DMS114 treated with DMSO at 0.1 percent for 48 hours (cell line): ENCODE data around the gene GABRR1.

Source experiments
- DNase-seq: peaks from one replicate; lab custom pipeline; 2025; ENCODE audit not compliant: unreplicated experiment; lab: John Stamatoyannopoulos, UW

The GABRR1 gene

DNA sequence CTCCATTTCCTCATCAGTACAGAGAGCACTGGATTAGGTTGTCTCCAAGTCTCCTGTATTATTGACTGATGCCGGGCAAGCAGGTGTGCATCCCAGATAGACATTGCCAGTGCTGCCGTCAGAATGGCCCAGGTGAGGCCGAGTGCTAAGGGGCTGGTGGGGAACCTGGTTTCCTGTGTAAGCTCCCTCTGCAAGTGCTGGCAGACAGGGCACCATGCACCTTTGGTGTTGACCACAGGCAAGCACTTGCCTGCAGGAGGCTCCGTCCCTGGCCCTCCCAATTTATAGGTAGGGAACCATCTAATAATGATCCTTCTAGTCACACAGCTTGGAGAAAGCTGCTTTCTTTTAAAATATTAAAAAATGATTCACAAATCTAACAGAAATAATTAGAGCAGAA, 747 bp downstream of the GABRR1 start:
- no peak for DNase-seq

DNA sequence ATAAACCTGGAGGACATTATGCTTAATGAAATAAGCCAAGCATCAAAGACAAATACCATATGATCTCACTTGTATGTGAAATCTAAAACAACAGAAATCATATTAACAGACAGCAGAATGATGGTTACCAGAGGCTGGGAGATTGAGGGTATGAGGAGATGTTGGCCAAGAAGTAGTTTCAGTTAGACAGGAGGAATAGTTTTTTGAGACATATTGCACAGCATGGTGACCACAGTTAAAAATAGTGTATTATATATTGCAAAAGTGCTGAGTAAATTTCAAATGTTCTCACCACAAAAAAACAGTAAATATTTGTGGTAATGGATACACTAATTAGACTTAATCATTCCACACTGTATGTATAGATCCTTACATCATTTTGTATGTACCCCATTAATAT, 1.8 kb downstream of the GABRR1 start:
- DNase-seq = no peak

DNA sequence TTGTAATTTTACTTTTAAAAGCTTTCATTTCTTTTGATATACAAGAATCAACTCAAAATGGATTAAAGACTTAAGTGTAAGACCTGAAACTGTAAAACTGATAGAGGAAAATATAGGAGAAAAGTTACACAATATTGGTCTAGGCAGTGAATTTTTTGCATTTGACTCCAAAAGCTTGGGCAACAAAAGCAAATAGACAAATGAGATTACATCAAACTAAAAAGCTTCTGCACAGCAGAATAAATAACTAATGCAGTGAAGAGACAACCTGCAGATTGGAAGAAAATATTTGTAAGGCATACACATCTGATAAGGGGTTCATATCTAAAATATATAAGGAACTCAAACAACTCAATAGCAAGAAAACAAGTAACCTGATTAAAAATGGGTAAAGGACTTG, 3.0 kb downstream of the GABRR1 start:
- no peak for DNase-seq

DNA sequence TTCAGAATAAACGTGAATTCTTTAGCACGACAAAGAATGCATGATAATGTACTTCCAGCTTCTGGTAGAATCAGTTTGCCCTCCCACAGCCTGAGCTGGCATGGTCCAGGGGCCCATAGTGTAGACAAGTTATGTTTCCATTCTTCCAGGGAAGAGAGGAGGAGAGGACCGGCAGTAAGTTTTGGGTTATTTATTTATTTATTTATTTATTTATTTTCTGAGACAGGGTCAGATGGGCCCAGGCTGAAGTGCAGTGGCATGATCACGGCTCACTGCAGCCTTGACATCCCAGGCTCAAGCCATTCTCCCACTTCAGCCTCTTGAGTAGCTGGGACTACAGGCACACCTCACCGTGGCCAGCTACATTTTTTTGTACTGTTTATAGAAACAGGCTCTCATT, 4.7 kb downstream of the GABRR1 start:
- no peak for DNase-seq

DNA sequence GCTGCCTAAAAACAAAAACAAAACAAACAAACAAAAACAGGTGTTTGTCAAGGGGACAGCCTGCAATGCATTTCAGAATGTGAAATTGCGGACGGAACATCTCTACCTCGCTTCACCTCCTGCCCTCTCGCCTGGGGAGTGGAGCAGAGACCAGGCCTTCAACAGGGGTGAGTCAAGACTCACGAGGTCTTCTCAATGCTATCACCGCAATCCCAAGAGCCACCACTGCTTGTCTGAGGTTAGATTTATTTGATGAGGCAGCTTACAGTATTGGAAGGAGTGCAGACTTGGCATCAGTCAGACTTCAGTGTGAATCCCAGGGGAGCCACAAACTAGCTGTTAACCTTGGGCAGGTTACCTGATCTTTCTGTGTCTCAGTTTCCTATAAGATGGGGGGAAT, 7.7 kb downstream of the GABRR1 start:
- no peak for DNase-seq

DNA sequence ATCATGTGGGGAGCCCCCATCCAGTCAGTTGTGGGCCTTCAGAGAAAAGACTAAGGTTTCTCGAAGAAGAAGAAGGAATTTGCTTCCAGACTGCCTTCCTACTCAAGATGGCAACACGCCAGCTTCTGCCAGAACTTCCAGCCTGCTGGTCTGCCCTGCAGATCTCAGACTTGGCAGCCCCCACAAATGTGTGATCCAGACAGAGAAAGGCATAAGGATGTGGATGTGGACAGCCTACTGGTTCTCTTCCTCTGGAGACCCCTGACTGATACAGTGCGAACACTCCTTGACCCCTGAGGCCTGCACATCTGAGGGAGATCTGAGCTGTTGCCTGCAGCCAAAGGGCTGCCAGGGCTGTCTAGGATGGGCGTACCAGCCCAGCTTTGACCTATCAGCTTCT, 8.6 kb downstream of the GABRR1 start:
- DNase-seq = no peak

DNA sequence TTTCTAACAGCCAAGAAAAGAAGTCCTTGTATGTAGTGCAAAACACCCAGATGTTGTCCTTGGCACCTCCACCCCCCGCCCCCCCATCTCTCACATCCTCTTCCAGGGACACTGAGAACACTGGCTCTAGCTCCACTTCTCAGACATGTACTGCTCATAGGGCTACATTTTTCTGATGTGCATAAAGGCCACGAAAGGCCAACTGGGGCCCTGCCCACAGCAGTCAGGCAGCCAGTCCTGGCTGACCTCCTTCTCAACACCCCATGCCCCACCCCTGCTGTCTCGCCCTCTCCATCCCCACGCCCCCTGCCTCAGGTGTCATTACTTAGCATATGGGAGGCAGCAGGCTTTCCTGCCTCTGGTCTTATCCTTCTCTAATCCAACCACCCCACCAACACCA, 11.3 kb downstream of the GABRR1 start:
- no peak for DNase-seq

DNA sequence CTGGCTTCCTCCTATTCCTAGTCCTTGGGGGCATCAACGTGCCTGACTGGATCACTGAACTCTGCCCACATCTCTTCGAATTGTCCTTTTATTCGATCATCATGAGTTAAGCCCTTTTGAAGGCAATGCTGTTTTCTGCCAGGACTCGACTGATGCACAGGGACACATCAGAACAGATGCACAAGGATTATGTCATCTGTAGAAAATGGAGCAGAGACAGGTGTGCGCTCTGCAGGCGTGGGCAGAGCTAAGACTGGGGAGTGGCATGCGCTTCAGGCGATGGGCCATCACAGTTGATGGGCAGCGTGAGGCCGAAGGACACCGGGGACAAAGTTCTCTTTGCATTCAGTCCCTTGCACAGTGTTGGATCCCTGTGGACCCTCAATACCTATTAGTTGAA, 13.1 kb downstream of the GABRR1 start:
- DNase-seq = no peak

DNA sequence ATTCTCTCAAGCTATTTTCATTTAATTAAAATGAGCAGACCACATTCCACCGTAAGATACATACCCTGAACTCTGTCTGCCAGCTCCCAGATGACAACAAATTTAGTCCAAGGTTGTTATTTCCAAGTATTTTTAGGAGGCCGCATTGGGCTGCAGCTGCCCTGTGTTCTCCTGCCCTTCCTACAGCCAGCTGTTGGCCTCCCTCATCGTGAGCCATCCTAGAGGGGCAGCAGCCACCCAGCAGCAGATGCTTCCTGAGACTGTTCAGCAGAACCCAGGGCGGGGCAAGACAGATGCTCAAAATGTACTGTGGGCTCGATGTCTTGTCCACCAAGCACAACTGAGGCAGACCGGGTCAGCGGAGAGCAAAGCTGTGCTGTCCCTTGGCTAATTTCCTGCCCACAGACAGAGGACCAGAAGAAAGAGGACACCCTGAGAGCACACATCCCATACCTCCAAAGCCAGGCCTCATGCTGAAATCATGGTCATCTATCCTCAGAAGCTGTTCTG, 16.4 kb downstream of the GABRR1 start:
- no peak for DNase-seq

DNA sequence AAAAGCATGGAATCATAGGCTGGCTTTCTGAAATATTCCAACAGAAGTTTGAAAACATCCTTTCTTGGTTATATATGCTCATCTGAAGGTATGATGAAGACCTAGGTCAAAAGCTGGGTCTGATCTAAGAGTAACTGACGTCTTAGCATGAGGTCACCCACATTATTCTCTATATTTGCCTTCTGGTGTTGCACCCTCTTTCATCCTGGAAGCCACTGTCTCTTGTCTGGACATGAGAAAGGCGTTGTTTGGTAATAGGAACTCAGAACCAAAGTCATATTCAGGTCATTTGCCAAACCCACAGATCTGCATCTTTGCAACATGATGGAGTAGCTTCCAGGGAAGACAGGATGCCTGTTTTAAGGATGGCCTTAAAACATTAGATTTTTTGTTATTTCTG, 17.6 kb downstream of the GABRR1 start:
- DNase-seq = no peak

DNA sequence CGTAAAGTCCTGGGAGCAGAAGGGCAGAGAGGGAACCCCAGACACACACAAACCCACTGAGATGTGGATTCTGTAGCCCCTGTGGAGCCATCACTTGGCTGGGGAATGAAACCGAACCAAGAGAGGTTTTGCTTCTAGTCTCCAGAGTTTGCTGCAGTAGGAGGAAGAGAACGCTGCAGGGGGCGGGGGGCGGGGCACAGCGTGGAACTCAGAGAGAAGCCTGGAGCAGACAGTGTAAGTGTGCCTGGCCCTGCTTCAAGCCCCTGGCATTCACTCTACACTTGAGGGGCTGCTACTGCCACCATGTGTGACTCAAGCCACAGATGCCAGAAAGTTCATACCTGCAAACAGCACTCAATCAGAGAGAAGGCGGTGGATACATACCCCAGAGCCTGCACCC, 18.9 kb downstream of the GABRR1 start:
- no peak for DNase-seq

DNA sequence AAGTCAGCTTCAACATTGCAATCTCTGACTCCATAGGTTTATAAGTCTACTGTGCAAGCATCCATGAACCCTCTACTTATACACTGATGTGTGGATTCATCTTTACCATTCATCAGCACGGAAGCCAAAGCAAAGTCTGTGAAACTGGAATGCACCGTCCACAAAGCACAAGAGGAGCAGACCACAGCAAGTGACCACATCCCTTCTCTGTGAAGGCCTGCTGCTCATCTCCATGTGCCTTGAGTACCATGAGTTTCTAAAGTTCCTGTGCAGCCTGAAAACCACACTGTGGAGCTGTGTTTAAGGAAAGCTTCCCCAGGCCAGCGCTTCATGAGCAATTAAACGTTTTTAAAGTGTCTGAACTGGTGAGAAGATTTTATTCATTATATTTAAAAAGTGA, 20.0 kb downstream of the GABRR1 start:
- no peak for DNase-seq

DNA sequence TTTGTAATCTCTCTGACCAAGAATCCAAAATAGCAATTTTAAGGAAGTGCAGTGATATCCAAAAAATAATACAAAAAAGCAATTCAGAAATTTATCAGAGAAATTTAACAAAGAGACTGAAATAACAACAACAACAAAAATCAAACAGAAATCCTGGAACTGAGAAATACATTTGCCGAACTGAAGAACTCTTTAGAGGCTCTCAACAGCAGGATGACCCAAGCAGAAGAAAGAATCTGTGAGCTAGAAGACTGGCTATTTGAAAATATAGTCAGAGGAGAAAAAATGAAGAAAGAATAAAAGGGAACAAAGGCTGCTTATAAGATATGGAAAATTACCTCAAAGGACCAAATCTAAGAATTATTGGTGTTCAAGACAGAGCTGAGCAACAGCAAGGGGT, 22.6 kb downstream of the GABRR1 start:
- no peak for DNase-seq

DNA sequence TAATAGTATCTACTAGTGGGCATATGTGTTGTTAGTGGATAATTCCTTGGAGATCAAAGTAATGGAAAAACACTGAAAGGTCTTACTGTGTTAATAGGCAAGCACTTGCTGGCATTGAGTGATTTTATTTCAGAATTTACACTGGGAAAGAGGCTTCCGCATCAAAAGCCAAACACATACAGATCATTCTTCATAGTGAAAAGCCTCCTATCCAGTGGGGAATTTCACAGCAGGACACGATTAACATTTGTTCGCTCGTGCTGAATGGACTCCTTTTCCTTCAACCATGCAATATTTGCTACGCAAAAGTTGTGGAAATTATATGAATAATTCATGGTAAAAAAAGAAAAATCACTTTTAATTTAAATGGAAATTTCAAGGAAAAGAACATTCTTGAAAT, 26.4 kb downstream of the GABRR1 start:
- no peak for DNase-seq

DNA sequence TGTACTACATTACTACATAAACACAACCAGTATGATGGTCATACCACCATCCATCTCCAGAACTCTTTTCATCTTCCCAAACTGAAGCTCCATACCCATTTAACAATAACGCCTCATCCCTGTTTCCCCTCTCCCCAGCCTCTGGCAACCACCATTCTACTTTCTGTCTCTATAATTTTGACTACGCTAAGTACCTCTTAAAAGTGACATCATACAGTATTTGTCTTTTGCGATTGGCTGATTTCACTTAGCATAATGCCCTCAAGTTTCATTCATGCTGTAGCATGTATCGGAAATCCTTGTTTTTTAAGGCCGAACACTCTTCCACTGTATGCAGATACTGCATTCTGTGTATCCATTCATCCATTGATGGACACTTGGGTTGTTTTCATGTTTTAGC, 29.7 kb downstream of the GABRR1 start:
- DNase-seq = no peak

DNA sequence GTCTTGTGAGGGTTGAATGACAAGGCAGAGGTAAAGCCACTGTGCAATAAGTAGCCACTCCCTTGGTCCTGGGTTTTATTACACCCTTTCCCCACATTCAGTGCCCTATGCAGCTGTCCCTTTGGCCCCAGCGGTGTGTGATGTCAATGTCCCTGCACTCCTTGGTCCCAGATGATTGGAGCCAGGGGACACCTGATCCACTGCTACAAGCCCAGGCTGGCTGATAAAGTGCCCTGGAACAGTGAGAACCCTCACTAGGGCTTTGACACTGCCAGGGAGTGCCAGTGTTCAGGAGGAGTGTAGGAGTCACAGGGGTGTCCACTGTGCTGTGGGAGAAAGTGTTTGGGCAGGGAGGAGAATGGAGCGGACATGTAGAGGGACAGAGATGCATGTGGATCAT, 30.4 kb downstream of the GABRR1 start:
- no peak for DNase-seq

DNA sequence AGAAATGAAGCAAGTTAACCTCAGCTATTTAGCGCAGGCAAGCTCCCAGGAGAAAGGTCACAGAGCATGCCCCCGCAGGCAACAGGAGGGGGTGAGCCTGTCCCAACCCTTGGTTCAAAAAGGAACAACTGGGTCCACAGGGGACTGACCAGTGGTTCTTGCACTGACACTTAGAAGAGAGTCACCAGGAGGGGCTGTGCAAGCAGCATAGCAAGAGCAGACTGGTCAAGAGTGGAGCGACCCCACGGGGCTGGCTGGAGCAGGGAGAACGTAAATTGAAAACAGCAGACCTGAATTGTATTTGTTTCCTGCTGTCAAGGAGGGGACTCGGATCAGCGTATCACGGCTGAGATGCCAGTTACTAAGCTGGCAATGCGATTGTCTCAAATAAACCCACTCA, 32.8 kb downstream of the GABRR1 start:
- no peak for DNase-seq

DNA sequence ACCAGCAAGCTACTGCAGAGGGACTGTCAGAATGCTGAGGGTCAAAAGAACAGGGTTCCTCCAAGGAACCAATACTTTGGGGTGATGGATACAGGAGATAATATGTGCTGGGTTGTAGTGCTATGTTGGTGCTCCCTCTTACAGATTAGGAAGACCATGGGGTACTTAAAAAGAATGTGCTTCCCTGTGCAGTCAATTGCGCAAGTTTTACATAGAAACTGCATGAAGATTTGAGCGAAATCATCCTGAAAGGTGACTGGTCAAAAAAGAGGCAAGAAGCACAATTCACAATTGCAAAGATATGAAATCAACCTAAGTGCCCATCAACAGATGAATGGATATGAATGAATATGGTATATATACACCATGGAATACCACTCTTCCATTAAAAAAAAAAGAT, 33.9 kb downstream of the GABRR1 start:
- no peak for DNase-seq

DNA sequence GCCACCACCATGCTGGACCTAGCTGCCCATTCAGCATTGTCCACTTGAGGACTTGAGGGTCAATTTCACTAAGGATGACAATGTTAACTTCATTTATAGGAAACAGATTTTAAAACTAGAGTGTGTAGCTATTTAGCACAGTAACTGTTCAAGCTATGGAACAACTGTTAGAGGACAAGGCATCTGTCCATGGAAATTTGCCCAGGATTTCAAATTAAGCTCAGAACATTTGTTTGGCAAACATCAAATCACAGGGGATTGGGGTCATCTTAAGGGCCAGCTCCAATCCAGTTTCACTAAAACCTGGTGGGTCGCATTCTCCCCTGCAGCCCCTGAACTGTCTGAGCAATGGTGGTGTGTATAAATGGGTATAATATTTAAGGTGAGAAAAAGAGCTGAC, 36.2 kb downstream of the GABRR1 start:
- no peak for DNase-seq

DNA sequence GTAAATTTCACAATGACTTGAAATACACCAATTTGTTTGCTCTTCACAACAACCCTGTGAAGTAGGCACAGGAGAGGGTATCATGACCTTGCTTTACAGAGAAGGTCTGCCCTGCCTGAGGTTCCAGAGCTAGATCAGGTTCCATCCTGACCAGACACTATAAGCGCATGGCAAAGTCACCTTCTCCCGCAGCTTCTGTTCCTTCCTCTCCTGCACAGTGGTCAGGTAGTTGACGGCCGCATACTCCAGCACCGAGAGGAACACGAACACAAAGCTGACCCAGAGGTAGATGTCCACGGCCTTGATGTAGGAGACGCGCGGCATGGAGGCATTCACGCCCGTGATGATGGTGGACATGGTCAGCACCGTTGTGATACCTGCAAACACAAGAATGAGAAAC, 37.0 kb downstream of the GABRR1 start:
- no peak for DNase-seq

DNA sequence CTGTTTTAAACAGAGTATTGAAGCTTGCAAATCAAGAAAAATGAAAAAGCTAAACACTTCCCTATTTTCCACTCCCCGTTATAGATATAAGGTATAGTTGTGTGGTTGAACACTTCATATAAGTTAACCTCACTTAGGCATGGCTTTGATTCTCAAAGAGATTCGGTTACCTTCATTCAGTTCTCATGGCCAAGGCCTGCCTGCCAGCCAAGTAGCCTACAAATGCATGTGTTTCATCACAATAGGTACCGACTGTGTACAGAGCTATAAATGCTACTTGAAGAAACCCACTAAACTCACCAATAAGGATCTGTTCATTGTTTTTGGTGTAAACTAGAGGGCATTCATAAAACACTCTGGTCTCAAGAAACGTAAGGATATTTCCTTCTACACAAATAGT, 43.5 kb downstream of the GABRR1 start:
- DNase-seq = no peak

DNA sequence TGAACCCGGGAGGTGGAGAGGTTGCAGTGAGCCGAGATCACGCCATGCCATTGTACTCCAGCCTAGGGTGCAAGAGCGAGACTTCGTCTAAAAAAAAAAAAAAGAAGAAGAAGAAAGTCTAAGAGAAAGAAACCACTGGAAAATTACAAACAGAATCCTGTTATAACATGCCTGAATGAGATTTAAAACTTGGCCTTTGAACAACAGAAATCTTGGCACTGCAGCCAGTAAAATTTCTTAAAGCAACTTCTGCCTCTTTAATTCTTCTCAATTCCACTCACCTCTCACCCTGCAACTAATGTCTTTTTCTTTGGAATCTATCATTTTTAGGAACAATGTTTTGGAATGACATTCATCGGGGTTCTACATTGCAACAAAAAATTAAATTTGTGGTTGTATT, 45.0 kb downstream of the GABRR1 start:
- DNase-seq = no peak

DNA sequence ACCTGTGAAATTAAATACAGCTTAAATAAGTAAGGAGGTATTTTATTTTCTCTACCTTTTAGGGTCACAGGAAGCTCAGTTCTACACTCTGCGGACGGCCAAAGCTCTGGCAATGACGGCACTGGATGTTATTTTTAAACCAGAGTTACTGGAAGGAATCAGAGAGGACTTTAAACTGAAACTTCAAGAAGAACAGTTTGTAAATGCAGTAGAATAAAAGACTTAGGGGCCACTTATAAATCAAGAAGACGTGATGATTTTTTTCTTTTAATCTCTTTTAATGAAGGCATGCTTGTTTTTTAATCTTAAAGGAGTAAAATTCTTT, 55.1 kb downstream of the GABRR1 start:
- DNase-seq = no peak

DNA sequence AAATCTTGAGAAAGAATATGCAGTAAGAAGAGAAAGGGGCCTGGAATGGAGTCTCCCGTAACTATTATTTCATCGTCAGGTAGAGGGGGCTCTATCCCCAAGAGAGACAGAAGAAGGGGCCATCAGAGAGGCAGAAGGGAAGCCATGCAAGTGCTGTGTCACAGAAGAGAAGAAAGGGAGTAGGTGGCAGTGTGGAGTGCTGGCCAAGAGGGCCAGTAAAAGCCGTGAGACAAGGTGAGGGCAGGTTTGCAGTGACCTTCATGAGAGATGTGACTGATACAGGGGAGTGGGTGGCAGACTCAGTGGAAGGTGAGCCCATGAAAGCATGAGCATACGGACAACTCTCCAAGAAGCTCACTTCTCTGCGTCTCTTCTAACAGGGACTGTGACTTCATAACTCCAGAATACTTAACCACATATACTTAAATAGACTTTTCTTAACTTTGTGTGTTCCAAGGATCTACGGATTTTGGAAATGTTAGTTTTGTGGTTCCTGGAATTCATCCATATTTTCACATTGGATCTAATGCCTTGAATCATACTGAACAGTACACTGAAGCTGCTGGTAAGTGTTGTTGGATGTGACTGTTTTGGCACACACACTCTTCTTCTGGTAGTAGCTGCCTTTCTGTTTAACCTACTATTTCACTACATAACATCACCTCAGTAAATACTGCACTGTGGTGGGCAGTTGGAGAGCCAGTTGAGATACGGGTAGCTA, 55.7 kb downstream of the GABRR1 start:
- DNase-seq = no peak
